Activated CD8-positive, alpha-beta memory T cell treated with anti-CD3 and anti-CD28 coated beads, Interleukin-2, amount 10 ng/mL, durations not matched to agents 7 days and 5 days (primary cell): Measurements from ENCODE around the gene CDK16. TPM values are rescaled to one million over a fixed set of nuclear protein-coding genes. Genes with fewer than 3 reads are reported as not detected.
A peak's percentile ranks its signal among the peaks of the same experiment; 100 is the strongest.
"Not testable (repeated sequence)": the region's sequence is repeated elsewhere in the genome, so short reads cannot be mapped to it uniquely, and the experiment has no call there.

ENCODE experiments used
- ATAC-seq: fragments of 150-1000 bp; cut with Tn5 transposase; one replicate; pipeline ENCODE4 v1.10.0; 2021; ENCODE audit warnings: moderate library complexity
- CTCF ChIA-PET: fragments of 350-600 bp; sonication (Branson Sonifier 250); formaldehyde crosslinking; loops from one replicate; lab custom pipeline; 2021; ENCODE audit warnings: antibody characterized with exemption; lab: Charles Lee
- DNase-seq: peaks from one replicate; pipeline ENCODE4 v3.0.0-alpha.2; 2020
- H3K27ac Mint-ChIP-seq: one replicate; pipeline ENCODE4 v1.8.0; 2021; ENCODE audit warnings: mild to moderate bottlenecking, mixed read lengths
- H3K27me3 Mint-ChIP-seq: one replicate; pipeline ENCODE4 v1.8.0; 2021; ENCODE audit warnings: mixed read lengths
- H3K36me3 Mint-ChIP-seq: one replicate; pipeline ENCODE4 v1.8.0; 2021; ENCODE audit warnings: mild to moderate bottlenecking, mixed read lengths
- H3K4me1 Mint-ChIP-seq: one replicate; pipeline ENCODE4 v1.8.0; 2021; ENCODE audit warnings: mixed read lengths
- H3K4me3 Mint-ChIP-seq: one replicate; pipeline ENCODE4 v1.8.0; 2021; ENCODE audit warnings: mild to moderate bottlenecking, moderate library complexity, mixed read lengths
- H3K9me3 Mint-ChIP-seq: one replicate; pipeline ENCODE4 v1.8.0; 2022; ENCODE audit warnings: low read depth, mixed read lengths
- total RNA-seq, 2 experiments: library from RNA; stranded (reverse); gene quantifications; one replicate each; pipeline ENCODE4 v1.2.3, GENCODE V29; 2021

Gene CDK16
- total RNA-seq, 2 experiments from 2014 or later = 61.4 to 80.6 TPM

DNA sequence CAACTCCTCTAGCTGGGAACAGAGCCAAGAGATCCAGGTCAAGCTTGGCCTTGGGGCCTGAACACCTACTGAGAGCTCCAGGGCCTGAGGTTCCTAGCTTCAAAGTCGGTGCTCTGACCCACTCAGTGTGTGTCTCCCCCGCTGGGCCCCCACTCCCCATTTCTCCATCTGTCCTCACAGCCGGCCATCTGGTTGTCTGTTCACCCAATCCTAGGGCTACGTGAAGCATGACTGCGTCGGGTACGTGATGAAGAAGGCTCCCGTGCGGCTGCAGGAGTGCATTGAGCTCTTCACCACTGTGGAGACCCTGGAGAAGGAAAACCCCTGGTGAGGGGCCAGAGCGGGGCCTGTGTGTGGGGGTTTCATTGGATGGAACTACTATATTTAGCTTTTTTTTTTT is 26.7 kb downstream of the CDK16 start:
- CTCF ChIA-PET = no interaction called here

DNA sequence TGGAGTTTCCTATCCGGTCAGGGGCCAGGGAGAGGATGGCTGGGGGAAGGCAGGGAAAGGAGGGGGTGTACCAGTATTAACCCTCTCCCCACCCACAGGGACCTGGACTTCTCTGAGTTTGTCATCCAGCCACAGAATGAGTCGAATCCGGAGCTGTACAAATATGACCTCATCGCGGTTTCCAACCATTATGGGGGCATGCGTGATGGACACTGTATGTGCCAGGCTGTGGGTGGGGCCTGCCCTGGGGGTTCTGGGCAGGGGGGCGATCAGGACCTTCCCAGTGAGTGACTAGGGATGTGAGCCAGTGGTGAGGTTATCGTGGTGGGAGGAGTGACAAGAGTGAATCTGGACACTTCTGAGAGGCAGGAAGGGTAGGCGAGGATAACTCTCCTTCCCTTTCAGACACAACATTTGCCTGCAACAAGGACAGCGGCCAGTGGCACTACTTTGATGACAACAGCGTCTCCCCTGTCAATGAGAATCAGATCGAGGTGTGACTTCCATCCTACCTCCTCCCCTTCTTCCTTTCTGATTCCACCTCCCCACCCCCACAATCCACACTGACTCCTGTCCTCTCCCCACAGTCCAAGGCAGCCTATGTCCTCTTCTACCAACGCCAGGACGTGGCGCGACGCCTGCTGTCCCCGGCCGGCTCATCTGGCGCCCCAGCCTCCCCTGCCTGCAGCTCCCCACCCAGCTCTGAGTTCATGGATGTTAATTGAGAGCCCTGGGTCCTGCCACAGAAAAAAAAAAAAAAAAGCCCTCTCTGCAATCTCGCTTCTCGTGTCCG is 28.9 kb downstream of the CDK16 start:
- peaks cover 16% of the 10 kb centered on the region for H3K4me1 Mint-ChIP-seq
- CTCF ChIA-PET = no interaction called here
- ATAC-seq = no peak
- H3K4me3 Mint-ChIP-seq = no peak overlapping the region
- no peak for DNase-seq
- peak overlapping the region; percentile 54 for H3K27ac Mint-ChIP-seq
- no peaks in the 10 kb centered on the region for H3K27me3 Mint-ChIP-seq
- H3K36me3 Mint-ChIP-seq = peaks cover 24% of the 10 kb centered on the region
- no peaks in the 10 kb centered on the region for H3K9me3 Mint-ChIP-seq

More for the DNA sequence above, 26.7 kb downstream of the CDK16 start:
- peaks cover 38% of the 10 kb centered on the region for H3K36me3 Mint-ChIP-seq
- H3K27ac Mint-ChIP-seq = no peak overlapping the region
- ATAC-seq = no peak
- DNase-seq = no peak
- H3K27me3 Mint-ChIP-seq = no peaks in the 10 kb centered on the region
- H3K4me1 Mint-ChIP-seq = peaks cover 16% of the 10 kb centered on the region
- H3K9me3 Mint-ChIP-seq = no peaks in the 10 kb centered on the region
- H3K4me3 Mint-ChIP-seq = no peak overlapping the region

DNA sequence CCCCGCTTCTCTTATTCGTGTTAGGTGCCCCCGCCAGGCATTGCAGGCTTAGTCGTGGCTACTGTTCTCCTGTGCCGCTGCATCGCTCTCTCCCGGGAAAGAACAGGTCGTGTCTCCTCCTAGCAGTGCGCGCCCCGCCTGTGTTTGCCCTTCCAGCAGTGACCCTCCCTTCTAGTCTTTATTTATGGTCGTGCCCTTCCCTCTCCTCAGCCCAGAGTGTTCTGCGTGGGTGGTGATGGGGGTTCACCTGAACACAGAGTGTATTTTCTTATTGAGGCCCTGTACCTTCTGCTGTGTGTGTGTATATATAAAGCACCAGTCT is 29.5 kb downstream of the CDK16 start:
- no peak overlapping the region for H3K4me3 Mint-ChIP-seq
- peaks cover 24% of the 10 kb centered on the region for H3K36me3 Mint-ChIP-seq
- H3K4me1 Mint-ChIP-seq = peaks cover 16% of the 10 kb centered on the region
- ATAC-seq (no peak), DNase-seq (no peak)
- CTCF ChIA-PET = no interaction called here
- no peaks in the 10 kb centered on the region for H3K27me3 Mint-ChIP-seq
- H3K27ac Mint-ChIP-seq = no peak overlapping the region
- no peaks in the 10 kb centered on the region for H3K9me3 Mint-ChIP-seq

DNA sequence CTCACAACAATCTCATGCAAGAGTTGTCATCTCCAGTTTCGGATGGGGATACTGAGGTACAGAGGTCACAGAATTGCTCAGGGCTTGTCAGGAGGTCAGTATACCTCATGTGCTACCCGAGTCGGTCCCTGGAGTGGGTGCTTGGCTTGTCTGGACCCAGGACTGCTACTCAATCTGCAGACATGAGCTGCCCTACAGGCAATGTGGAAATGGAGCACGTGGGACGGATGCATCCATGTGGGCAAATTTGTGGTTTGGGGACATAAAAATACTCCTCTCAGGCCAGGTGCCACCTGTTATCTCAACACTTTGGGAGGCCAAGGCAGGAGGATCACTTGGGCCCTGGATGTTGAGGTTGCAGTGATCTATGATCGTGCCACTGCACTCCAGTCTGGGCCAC is 30.1 kb downstream of the CDK16 start:
- CTCF ChIA-PET = interaction anchor here (1.0 kb wide), 1 partner anchor 134 kb away, joined by 3 read pairs; no protein-coding TSS in a partner anchor
- DNase-seq (no peak), ATAC-seq (no peak)
- Mint-ChIP-seq H3K36me3 (peaks cover 22% of the 10 kb centered on the region), H3K4me3 (no peak overlapping the region), H3K27me3 (no peaks in the 10 kb centered on the region), H3K9me3 (no peaks in the 10 kb centered on the region), H3K27ac (no peak overlapping the region), H3K4me1 (peaks cover 16% of the 10 kb centered on the region)

DNA sequence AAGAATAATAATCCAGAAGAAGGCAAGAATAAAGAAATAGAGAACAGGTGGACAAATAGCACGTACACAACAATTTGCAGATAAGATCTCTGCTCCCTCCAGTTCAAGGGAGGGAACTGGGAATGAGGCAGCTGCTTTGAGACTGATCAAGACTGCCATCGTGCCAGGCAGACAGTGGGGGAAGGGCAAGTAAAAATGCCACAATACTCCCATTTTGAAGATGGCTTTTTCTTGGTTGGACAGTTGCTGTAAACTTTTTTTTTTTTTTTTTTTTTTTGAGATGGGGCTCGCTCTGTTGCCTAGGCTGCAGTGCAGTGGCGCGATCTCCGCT is 31.5 kb downstream of the CDK16 start:
- Mint-ChIP-seq H3K4me1 (peaks cover 16% of the 10 kb centered on the region), H3K36me3 (peaks cover 17% of the 10 kb centered on the region), H3K4me3 (no peak overlapping the region), H3K9me3 (no peaks in the 10 kb centered on the region), H3K27me3 (no peaks in the 10 kb centered on the region), H3K27ac (peak overlapping the region; percentile 15)
- ATAC-seq (no peak), DNase-seq (no peak)
- CTCF ChIA-PET = no interaction called here

DNA sequence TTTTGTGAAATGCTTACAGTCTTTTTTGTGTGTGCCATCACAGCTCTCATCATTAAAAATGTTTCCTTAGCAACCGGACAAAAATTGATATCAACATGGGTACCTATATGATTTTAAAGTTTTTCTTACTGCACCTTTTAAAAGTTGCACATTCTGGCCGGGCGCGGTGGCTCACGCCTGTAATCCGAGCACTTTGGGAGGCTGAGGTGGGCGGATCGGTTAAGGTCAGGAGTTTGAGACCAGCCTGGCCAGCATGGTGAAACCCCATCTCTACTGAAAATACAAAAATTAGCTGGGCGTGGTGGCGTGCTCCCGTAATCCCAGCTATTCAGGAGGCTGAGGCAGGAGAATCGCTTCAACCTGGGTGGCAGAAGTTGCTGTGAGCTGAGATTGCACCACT is 39.1 kb downstream of the CDK16 start:
- H3K36me3 Mint-ChIP-seq, CTCF ChIA-PET: not testable (repeated sequence)

DNA sequence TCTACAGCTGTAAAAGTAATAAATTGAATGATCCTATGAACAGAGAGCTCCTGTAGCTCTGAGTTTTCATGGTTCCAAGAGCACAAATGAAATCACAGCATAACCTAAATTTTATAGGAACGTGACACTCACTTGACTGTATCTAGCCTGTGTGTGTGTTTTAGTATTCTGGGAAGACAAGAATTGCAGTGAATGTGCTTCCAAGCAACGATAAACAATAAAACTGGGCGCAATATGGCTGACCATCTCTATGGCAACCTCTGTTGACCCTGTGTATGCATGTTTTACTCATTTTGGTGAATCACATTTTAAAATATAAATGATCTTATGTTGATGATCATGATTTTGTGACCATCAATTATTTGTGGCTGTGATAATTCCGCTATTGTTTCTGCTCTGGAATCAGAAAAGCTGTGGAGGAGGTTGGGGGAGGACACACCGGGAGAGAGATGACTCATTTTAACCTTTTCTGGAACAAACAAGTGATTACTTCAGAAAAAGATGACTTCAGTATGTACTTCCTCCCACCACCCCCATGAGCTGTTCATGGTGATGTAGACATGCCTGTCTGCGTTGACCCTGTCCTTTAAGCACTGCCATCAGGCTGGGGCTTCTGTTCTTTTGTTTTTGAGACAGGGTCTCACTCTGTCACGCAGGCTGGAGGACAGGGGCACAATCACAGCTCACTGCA is 46.1 kb downstream of the CDK16 start:
- DNase-seq = no peak
- CTCF ChIA-PET = interaction anchor here (0.9 kb wide), 1 partner anchor 249 kb away, joined by 3 read pairs; no protein-coding TSS in a partner anchor
- H3K27me3 Mint-ChIP-seq = no peaks in the 10 kb centered on the region
- peak overlapping the region; percentile 45 for H3K27ac Mint-ChIP-seq
- no peak overlapping the region for H3K4me3 Mint-ChIP-seq
- no peaks in the 10 kb centered on the region for H3K9me3 Mint-ChIP-seq
- ATAC-seq = peak; percentile 39
- no peaks in the 10 kb centered on the region for H3K36me3 Mint-ChIP-seq
- H3K4me1 Mint-ChIP-seq = peaks cover 15% of the 10 kb centered on the region

More for the DNA sequence above, 39.1 kb downstream of the CDK16 start:
- H3K27ac Mint-ChIP-seq, H3K4me3 Mint-ChIP-seq, H3K27me3 Mint-ChIP-seq, DNase-seq, ATAC-seq, H3K9me3 Mint-ChIP-seq, H3K4me1 Mint-ChIP-seq: not testable (repeated sequence)

DNA sequence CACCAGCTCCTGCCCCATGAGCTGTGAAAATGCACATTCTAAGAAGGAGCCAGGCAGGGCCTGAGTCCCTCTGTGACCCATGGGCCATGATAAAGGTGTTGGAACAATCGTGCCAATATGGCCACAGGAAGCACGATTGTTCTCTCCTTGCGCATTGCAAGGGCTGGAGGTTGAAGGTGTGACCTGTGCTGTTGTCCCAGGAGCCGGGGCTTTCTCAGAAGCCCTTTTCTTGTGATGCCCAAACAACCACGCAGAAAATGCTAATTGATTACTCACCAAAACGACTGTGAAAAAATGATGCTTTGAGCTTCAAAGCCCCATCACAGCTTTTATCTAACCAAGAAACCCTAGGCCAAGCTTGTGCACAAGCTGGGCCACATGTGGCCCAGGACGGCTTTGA is 48.2 kb downstream of the CDK16 start:
- CTCF ChIA-PET = no interaction called here
- Mint-ChIP-seq H3K27ac (no peak overlapping the region), H3K27me3 (no peaks in the 10 kb centered on the region), H3K4me3 (no peak overlapping the region), H3K4me1 (peaks cover 15% of the 10 kb centered on the region), H3K9me3 (no peaks in the 10 kb centered on the region), H3K36me3 (no peaks in the 10 kb centered on the region)
- ATAC-seq = no peak
- DNase-seq = no peak

DNA sequence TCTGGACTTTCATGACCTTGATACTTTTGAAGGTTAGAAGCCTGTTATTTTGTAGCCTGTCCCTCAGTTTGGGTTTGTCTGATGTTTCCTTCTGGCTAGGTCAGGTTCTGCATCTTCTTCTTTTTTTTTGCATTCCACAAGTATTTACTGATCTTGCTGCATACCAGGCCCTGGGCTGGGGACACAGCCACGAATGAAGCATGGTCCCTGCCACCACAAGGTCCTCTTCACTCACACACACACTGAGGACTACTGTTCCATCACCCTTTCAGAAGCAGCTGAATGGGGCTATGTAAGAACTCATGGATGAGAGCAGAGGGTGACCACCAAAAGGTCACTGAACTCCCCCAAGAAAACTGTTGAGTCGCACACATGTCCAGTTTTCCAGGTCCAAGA is 53.5 kb downstream of the CDK16 start:
- no peaks in the 10 kb centered on the region for H3K36me3 Mint-ChIP-seq
- DNase-seq = no peak

DNA sequence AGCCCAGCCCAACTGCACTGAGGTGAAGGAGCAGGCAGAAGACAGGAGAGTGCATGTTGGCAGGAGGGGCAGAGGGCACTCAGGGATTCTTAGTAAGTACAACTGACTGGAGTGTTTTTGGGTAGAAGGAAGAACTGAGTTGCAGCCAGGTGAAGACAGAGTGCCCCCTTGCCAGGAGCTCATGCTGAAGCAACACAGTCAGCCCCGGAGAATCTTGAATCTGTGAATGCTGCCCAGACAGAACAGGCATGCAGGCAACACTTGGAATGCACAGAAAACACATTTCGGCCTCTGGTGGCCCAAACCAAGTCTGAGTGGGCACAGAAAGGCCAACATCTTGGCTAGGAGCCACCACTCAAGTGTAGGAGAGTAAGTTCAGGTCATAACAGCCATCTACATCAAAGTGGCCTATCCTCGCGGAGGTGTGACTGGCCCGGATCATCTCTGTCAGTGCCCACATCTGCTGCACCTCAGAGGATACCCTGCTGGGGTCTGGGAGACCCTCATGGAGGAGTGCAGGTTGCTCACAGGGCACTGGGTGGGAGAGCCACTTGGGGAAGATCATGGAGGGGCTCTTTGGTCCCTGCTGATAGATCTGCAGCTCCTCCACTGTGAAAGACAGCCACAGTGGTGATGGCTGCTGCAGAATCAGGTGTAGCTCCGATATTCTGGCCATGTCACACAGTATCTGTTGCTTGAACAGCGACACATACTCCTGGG is 54.7 kb downstream of the CDK16 start:
- DNase-seq (no peak), ATAC-seq (no peak)
- H3K4me1 Mint-ChIP-seq = no peaks in the 10 kb centered on the region
- CTCF ChIA-PET = no interaction called here
- no peaks in the 10 kb centered on the region for H3K27me3 Mint-ChIP-seq
- no peaks in the 10 kb centered on the region for H3K36me3 Mint-ChIP-seq
- H3K9me3 Mint-ChIP-seq = no peaks in the 10 kb centered on the region
- no peak overlapping the region for H3K4me3 Mint-ChIP-seq
- no peak overlapping the region for H3K27ac Mint-ChIP-seq

More for the DNA sequence above, 53.5 kb downstream of the CDK16 start:
- CTCF ChIA-PET = interaction anchor here (0.6 kb wide), 1 partner anchor 86 kb away, joined by 3 read pairs; no protein-coding TSS in a partner anchor
- H3K9me3 Mint-ChIP-seq = no peaks in the 10 kb centered on the region
- ATAC-seq = no peak
- H3K4me3 Mint-ChIP-seq = no peak overlapping the region
- peaks cover 1% of the 10 kb centered on the region for H3K4me1 Mint-ChIP-seq
- H3K27ac Mint-ChIP-seq = no peak overlapping the region
- H3K27me3 Mint-ChIP-seq = no peaks in the 10 kb centered on the region

DNA sequence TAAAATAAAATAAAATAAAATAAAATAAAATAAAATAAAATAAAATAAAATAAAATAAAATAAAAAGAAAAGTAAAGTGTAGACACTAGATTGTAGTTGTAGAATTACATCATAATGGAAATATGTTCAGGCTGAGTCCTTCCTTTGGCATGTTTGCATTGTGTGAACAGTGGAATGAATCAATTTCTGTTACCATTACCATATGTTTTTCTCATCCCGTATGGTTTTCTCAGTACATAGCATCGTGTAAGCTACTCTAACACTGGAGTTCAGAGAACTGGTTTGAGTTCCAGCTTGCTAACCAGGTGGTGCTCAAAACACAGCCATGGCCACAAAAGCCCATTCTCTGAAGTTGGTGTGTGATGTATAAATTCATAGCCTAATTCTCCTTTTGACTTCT is 60.2 kb downstream of the CDK16 start:
- H3K4me3 Mint-ChIP-seq = no peak overlapping the region
- CTCF ChIA-PET = no interaction called here
- H3K9me3 Mint-ChIP-seq = no peaks in the 10 kb centered on the region
- H3K27ac Mint-ChIP-seq = no peak overlapping the region
- ATAC-seq (no peak), DNase-seq (no peak)
- H3K4me1 Mint-ChIP-seq = no peaks in the 10 kb centered on the region
- no peaks in the 10 kb centered on the region for H3K27me3 Mint-ChIP-seq
- H3K36me3 Mint-ChIP-seq = no peaks in the 10 kb centered on the region
